ENCODE results near the gene SPX.

DNA sequence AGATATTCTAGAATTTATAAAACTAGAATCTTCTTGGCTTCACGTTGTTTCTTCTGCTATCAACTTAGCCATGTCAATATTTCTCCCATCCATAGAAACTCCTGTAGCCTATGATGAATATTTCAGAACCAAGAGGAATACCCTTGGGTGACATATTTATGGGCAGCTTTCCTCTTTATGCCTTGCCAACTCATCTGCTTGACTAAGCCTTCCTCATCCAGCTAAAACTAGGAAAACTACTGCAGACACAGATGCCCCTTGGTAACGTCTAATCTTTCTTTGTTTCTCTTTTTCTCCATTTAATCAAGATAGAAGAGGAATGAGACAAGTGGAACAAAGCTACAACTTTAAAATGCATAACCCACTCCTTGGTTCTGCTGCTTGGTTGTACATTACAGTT is 18.2 kb upstream of the SPX start:
- TF ChIP-seq, protein P1, sequence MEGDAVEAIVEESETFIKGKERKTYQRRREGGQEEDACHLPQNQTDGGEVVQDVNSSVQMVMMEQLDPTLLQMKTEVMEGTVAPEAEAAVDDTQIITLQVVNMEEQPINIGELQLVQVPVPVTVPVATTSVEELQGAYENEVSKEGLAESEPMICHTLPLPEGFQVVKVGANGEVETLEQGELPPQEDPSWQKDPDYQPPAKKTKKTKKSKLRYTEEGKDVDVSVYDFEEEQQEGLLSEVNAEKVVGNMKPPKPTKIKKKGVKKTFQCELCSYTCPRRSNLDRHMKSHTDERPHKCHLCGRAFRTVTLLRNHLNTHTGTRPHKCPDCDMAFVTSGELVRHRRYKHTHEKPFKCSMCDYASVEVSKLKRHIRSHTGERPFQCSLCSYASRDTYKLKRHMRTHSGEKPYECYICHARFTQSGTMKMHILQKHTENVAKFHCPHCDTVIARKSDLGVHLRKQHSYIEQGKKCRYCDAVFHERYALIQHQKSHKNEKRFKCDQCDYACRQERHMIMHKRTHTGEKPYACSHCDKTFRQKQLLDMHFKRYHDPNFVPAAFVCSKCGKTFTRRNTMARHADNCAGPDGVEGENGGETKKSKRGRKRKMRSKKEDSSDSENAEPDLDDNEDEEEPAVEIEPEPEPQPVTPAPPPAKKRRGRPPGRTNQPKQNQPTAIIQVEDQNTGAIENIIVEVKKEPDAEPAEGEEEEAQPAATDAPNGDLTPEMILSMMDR (IDR thresholded peaks at IDR 0.05; ENCODE audit: low read length) = no peak
- TF ChIP-seq EZH2 (IDR thresholded peaks at IDR 0.05; ENCODE audit: borderline replicate concordance, low read length) = no peak
